GM13976 (cell line): ENCODE data around the gene ST3GAL3.

Experiments used
- DNase-seq: peaks from one replicate; pipeline ENCODE4 v3.0.0; 2012; ENCODE audit warnings: low spot score
- in situ Hi-C: fragments of 300-500 bp; cut with MboI; formaldehyde crosslinking; loops from one replicate; pipeline ENCODE4 v1.12.0; 2022; ENCODE audit warnings: low sequenced_read_pairs, mixed read lengths, inconsistent platforms; ENCODE audit not compliant: unreplicated experiment
- TF ChIP-seq, protein P1 (sequence below): IDR thresholded peaks from 2 replicates; pipeline ENCODE4 v1.5.1; 2012; ENCODE audit warnings: borderline replicate concordance, mild to moderate bottlenecking; ENCODE audit not compliant: insufficient read depth; ENCODE audit errors: extremely low read depth, missing control alignments, control extremely low read depth

The ST3GAL3 gene

GRCh38 chr1:43781574-43781973 is 74.2 kb downstream of the ST3GAL3 start:
- TF ChIP-seq, protein P1, sequence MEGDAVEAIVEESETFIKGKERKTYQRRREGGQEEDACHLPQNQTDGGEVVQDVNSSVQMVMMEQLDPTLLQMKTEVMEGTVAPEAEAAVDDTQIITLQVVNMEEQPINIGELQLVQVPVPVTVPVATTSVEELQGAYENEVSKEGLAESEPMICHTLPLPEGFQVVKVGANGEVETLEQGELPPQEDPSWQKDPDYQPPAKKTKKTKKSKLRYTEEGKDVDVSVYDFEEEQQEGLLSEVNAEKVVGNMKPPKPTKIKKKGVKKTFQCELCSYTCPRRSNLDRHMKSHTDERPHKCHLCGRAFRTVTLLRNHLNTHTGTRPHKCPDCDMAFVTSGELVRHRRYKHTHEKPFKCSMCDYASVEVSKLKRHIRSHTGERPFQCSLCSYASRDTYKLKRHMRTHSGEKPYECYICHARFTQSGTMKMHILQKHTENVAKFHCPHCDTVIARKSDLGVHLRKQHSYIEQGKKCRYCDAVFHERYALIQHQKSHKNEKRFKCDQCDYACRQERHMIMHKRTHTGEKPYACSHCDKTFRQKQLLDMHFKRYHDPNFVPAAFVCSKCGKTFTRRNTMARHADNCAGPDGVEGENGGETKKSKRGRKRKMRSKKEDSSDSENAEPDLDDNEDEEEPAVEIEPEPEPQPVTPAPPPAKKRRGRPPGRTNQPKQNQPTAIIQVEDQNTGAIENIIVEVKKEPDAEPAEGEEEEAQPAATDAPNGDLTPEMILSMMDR: no peak
- DNase-seq: no peak
- in situ Hi-C loops: no loop called here

DNA sequence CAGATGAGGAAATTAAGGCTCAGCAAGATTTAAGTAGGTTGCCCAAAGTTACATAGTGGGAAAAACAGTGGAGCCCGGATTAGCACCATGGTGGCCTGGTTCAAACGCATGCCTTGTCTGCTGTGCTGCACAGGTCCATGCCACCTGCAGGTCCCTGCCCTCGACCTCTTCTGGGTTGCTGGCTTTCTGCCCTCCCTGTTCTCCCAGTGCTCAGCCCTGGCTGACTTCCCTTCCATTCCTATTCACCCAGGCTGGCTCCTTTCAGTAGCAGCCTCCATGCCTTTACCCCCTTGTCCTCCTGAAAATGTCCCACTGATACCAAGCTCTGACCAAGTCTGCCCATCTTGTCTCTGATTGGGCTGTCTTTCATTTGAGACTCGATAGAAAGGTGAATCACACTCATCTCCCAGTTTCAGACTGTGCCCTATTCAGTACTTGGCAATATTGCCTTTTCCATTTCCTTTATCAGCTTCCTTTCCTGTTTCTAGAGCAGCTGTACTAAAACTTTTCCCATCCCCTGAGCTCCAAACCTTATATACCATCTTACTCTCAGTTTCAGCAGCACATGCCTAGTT is 75.8 kb downstream of the ST3GAL3 start:
- no peak for DNase-seq
- TF ChIP-seq, protein P1: no peak
- in situ Hi-C loops: no loop called here

- in situ Hi-C loops: no loop called here
- peak; percentile 48 for DNase-seq
- TF ChIP-seq, protein P1: no peak
Measured at GRCh38 chr1:43783671-43784205, 76.4 kb downstream of the ST3GAL3 start.

DNA sequence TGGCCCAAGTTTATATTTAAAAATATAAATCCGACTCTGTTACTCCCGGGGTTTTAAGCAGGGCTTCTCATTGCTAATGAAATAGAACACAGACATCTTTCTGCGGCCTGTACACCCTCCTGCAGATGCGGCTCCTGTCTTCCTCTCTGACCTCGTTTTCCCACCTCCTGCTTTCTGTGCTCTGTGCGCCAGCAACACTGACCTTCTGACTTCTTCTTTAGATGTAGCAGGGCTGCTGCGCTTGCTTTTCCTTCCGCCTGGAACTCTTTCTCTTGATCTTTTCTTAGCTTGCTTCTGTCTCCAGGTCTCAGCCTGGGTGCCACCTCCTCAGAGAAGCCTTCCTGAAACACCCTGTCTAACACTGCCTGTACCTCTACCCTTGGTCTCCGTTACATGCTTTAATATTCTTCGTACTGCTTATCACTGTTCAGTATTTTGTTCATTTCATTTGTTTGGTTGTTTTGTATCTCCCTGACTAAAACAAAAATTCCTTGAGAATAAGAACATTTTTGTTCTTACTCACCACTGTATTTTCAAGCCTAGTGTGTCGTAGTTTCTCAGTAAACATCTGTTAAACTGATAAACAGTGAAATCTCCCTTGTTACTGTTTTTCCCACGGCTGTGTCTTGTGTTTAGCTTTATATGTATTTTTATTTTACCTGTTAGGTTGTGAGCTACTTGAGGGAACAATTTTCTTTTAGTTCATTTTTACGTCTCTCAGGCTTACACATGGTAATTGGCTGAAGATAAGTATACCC is 79.0 kb downstream of the ST3GAL3 start:
- no peak for DNase-seq
- in situ Hi-C loops: no loop called here
- TF ChIP-seq, protein P1: no peak

DNA sequence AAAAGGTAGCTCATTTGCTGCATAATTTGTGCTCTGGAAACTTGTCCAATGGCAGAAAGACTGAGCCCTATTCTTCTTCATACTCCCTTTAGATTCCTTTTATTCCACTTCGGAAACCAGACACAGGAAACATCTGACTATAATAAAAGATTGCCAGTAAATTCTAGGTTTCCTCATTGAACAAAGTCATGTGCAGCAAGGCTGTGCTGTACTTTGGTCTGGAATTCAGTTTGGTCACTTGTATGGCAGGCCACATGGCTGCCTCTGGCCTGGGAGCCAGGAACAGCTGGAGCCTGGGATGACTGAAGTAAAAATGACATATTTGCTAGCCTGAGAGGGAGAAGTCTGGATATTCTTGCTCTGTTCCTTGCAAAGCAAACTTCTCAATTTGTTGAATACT is 79.6 kb downstream of the ST3GAL3 start:
- TF ChIP-seq, protein P1: no peak
- in situ Hi-C loops: no loop called here
- no peak for DNase-seq

- TF ChIP-seq, protein P1: no peak
- in situ Hi-C loops: no loop called here
- no peak for DNase-seq
Measured at GRCh38 chr1:43789604-43790550, 82.5 kb downstream of the ST3GAL3 start.
